ENCODE data around the gene GTPBP4. TPM values are rescaled to one million over a fixed set of nuclear protein-coding genes. Genes with fewer than 3 reads are reported as not detected.

Gene GTPBP4
- total and polyA plus RNA-seq, 2 of the 13 experiments (the other 11 are each of a cell fraction or from before 2014, with no cell fraction given): 24.1 to 85.5 TPM

GRCh38 chr10:1048732-1049424 is 60.6 kb downstream of the GTPBP4 start, which contains the start of gene IDI1 (continued):
- TF ChIP-seq, protein P1, sequence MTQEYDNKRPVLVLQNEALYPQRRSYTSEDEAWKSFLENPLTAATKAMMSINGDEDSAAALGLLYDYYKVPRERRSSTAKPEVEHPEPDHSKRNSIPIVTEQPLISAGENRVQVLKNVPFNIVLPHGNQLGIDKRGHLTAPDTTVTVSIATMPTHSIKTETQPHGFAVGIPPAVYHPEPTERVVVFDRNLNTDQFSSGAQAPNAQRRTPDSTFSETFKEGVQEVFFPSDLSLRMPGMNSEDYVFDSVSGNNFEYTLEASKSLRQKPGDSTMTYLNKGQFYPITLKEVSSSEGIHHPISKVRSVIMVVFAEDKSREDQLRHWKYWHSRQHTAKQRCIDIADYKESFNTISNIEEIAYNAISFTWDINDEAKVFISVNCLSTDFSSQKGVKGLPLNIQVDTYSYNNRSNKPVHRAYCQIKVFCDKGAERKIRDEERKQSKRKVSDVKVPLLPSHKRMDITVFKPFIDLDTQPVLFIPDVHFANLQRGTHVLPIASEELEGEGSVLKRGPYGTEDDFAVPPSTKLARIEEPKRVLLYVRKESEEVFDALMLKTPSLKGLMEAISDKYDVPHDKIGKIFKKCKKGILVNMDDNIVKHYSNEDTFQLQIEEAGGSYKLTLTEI (CRISPR knock-in tag; conservative IDR thresholded peaks at IDR 0.05): no peak
- TF ChIP-seq CBFB (CRISPR knock-in tag; IDR thresholded peaks at IDR 0.05) (peak; percentile 89), TOPORS (CRISPR knock-in tag; IDR thresholded peaks at IDR 0.05) (peak; percentile 92), SMARCC2 (IDR thresholded peaks at IDR 0.05) (no peak), ZNF12 (CRISPR knock-in tag; IDR thresholded peaks at IDR 0.05) (no peak), RELA (CRISPR knock-in tag; IDR thresholded peaks at IDR 0.05) (no peak), JARID2 (CRISPR knock-in tag; IDR thresholded peaks at IDR 0.05; ENCODE audit: insufficient replicate concordance) (peak; percentile 60), GATAD2A (CRISPR knock-in tag; IDR thresholded peaks at IDR 0.05) (no peak; the same call in 1 of the 2 replicates), GABPB1 (CRISPR knock-in tag; IDR thresholded peaks at IDR 0.05) (peak; percentile 95), ZGPAT (CRISPR knock-in tag; IDR thresholded peaks at IDR 0.05) (peak; percentile 89), HOMEZ (CRISPR knock-in tag; IDR thresholded peaks at IDR 0.05; ENCODE audit: low read depth) (no peak; the same call in 1 of the 2 replicates), ISL2 (CRISPR knock-in tag; IDR thresholded peaks at IDR 0.05) (peak; percentile 75), ZNF709 (CRISPR knock-in tag; IDR thresholded peaks at IDR 0.05) (peak; percentile 96), SNAI1 (CRISPR knock-in tag; IDR thresholded peaks at IDR 0.05; ENCODE audit: borderline replicate concordance) (peak; percentile 92), ZNF274 (CRISPR knock-in tag; IDR thresholded peaks at IDR 0.05) (no peak; the same call in 1 of the 2 replicates), ZNF713 (CRISPR knock-in tag; IDR thresholded peaks at IDR 0.05) (peak; percentile 95; the same call in 1 of the 2 replicates), PCBP2 (optimal IDR thresholded peaks at IDR 0.05; ENCODE audit: low read depth, low read length, poor library complexity, severe bottlenecking) (no peak), ZNF772 (CRISPR knock-in tag; IDR thresholded peaks at IDR 0.05) (no peak; the same call in 1 of the 2 replicates), ZNF678 (CRISPR knock-in tag; IDR thresholded peaks at IDR 0.05) (peak; percentile 92), ZNF484 (CRISPR knock-in tag; IDR thresholded peaks at IDR 0.05; ENCODE audit: borderline replicate concordance, low read depth) (no peak), ZNF569 (CRISPR knock-in tag; IDR thresholded peaks at IDR 0.05; ENCODE audit: borderline replicate concordance) (0 out of 2 replicates have a peak, but pooled peaks have one; percentile 25), ZNF589 (CRISPR knock-in tag; conservative IDR thresholded peaks at IDR 0.05) (no peak), SMAD9 (CRISPR knock-in tag; IDR thresholded peaks at IDR 0.05) (no peak), CREM (IDR thresholded peaks at IDR 0.05) (peak; percentile 78), CREM (CRISPR knock-in tag; IDR thresholded peaks at IDR 0.05) (no peak), SALL1 (CRISPR knock-in tag; IDR thresholded peaks at IDR 0.05) (peak; percentile 84; the same call in 1 of the 2 replicates), ZNF567 (CRISPR knock-in tag; IDR thresholded peaks at IDR 0.05; ENCODE audit: borderline replicate concordance) (peak; percentile 28; the same call in 1 of the 2 replicates), RFX3 (CRISPR knock-in tag; IDR thresholded peaks at IDR 0.05) (0 out of 2 replicates have a peak, but pooled peaks have one; percentile 8)

Measured in HepG2 (cell line).